K562 (cell line): ENCODE measurements around the gene EFCAB13. TPM values are rescaled to one million over a fixed set of nuclear protein-coding genes. Genes with fewer than 3 reads are reported as not detected.

Experiments
- ATAC-seq: fragments of 200-7000 bp; cut with Tn5 transposase; 3 replicates; pipeline ENCODE4 v1.9.1; 2020; ENCODE audit warnings: moderate library complexity
- BruUV-seq: library from RNA; stranded (reverse); fragments of 400-500 nt; replicated peaks from 2 replicates; lab custom pipeline; 2021; lab: Mats Ljungman, UMichigan
- CTCF ChIA-PET: fragments of 300-600 bp; formaldehyde crosslinking; extraction: SDS; loops from one replicate; lab custom pipeline; 2021; ENCODE audit warnings: low intra/inter-chr PET ratio; lab: Yijun Ruan, JAX
- POLR2A ChIA-PET: fragments of 300-600, 350-650 bp; sonication (Branson Sonifier 250); formaldehyde crosslinking; extraction: SDS; loops from one replicate; lab custom pipeline; 2021; ENCODE audit warnings: antibody characterized with exemption, inconsistent platforms; lab: Yijun Ruan, JAX
- DNase-seq, 4 experiments: peaks; one replicate each; pipeline versions ENCODE4 v3.0.0 to v3.0.0-alpha.2; 2011 to 2018; ENCODE audit warnings: low spot score in 3 of 4, mixed read lengths in 3 of 4; ENCODE audit errors: extremely low read depth in 1 of 4
- FAIRE-seq: peaks from 2 replicates; lab custom pipeline; 2011; peaks lifted over from hg19 to GRCh38; lab: Jason Lieb, UNC
- H2AFZ ChIP-seq: 2 replicates; pipeline ENCODE4 v1.6.0; 2011; ENCODE audit warnings: low read depth, low read length, control low read depth, inconsistent platforms
- H3K27ac ChIP-seq: fragments of 200-600 bp; 3 replicates; pipeline ENCODE4 v1.8.0; 2011; ENCODE audit warnings: low read depth, mild to moderate bottlenecking, control low read depth, inconsistent platforms, low read length, moderate library complexity, mixed read lengths; ENCODE audit errors: extremely low read depth
- H3K27me3 ChIP-seq, 2 experiments: fragments of 300-600 bp in 1 of 2; 2 replicates in 1 of 2; 3 replicates in 1 of 2; pipeline versions ENCODE4 v1.6.0 to v1.8.0; 2011; ENCODE audit warnings: inconsistent platforms in 2 of 2, low read length in 2 of 2, mild to moderate bottlenecking in 1 of 2, mixed read lengths in 1 of 2, moderate library complexity in 1 of 2; ENCODE audit not compliant: control insufficient read depth in 2 of 2, insufficient read depth in 2 of 2
- H3K36me3 ChIP-seq: fragments of 300-600 bp; 3 replicates; pipeline ENCODE4 v1.8.0; 2011; ENCODE audit warnings: mild to moderate bottlenecking, low read length, inconsistent platforms; ENCODE audit not compliant: control insufficient read depth, insufficient read depth
- H3K4me1 ChIP-seq, 2 experiments: fragments of 200-600 bp in 1 of 2; replicated peaks in 1 of 2; 2 replicates in 1 of 2; 3 replicates in 1 of 2; pipeline versions ENCODE4 v1.5.1 to v1.8.0; 2011; ENCODE audit warnings: inconsistent platforms in 2 of 2, low read length in 2 of 2, mild to moderate bottlenecking in 1 of 2, mixed read lengths in 1 of 2, moderate library complexity in 1 of 2; ENCODE audit not compliant: control insufficient read depth in 2 of 2, insufficient read depth in 2 of 2
- H3K4me2 ChIP-seq: 2 replicates; pipeline ENCODE4 v1.6.1; 2011; ENCODE audit warnings: low read length, control low read depth, inconsistent platforms, mixed read lengths; ENCODE audit not compliant: insufficient read depth
- H3K4me3 ChIP-seq: fragments of 200-600 bp; sonication (generic), shearing (Covaris generic); 2 replicates; pipeline ENCODE4 v1.5.1; 2016; ENCODE audit warnings: control low read depth, inconsistent platforms
- H3K79me2 ChIP-seq: fragments of 200-600 bp; 3 replicates; pipeline ENCODE4 v1.8.0; 2011; ENCODE audit warnings: low read length, inconsistent platforms; ENCODE audit not compliant: control insufficient read depth, insufficient read depth
- H3K9ac ChIP-seq, 2 experiments: 2 replicates each; pipeline versions ENCODE4 v1.6.0 to v1.6.1; 2011; ENCODE audit warnings: low read depth in 2 of 2, low read length in 2 of 2, control low read depth in 1 of 2, inconsistent platforms in 1 of 2, mild to moderate bottlenecking in 1 of 2, mixed read lengths in 1 of 2; ENCODE audit not compliant: insufficient read depth in 1 of 2
- H3K9me1 ChIP-seq: one replicate; pipeline ENCODE4 v1.6.0; 2011; ENCODE audit warnings: inconsistent platforms, mild to moderate bottlenecking, low read length, moderate library complexity; ENCODE audit not compliant: control insufficient read depth, insufficient read depth
- H3K9me3 ChIP-seq: replicated peaks from 2 replicates; pipeline ENCODE4 v1.5.1; 2011; ENCODE audit warnings: low read depth, low read length, inconsistent platforms; ENCODE audit not compliant: control insufficient read depth, insufficient read depth
- H4K20me1 ChIP-seq: replicated peaks from 2 replicates; pipeline ENCODE4 v1.6.1; 2011; ENCODE audit warnings: low read length, inconsistent platforms, mixed read lengths; ENCODE audit not compliant: control insufficient read depth, insufficient read depth
- ELF4 ChIP-seq: fragments of 450-650 bp; formaldehyde crosslinking; IDR thresholded peaks from 2 replicates; pipeline ENCODE4 v1.4.0; 2022; ENCODE audit warnings: missing genetic modification characterization
- ETS1 ChIP-seq: conservative IDR thresholded peaks from 2 replicates; pipeline ENCODE4 v1.6.1; 2011; ENCODE audit warnings: low read depth, mild to moderate bottlenecking, low read length; ENCODE audit not compliant: control insufficient read depth
- EWSR1 ChIP-seq: fragments of 450-650 bp; IDR thresholded peaks from 2 replicates; pipeline ENCODE4 v1.6.1; 2018; ENCODE audit warnings: borderline replicate concordance, mild to moderate bottlenecking, low read depth, moderate library complexity; ENCODE audit not compliant: partially characterized antibody
- MAZ ChIP-seq, 2 experiments: fragments of 450-650 bp in 1 of 2; sonication (generic) in 1 of 2; formaldehyde crosslinking; IDR thresholded peaks in 1 of 2; conservative IDR thresholded peaks in 1 of 2; 2 replicates each; pipeline versions ENCODE4 v1.4.0 to v1.5.0; 2020; ENCODE audit warnings: mild to moderate bottlenecking in 1 of 2, missing genetic modification reagents in 1 of 2
- MGA ChIP-seq: fragments of 450-650 bp; IDR thresholded peaks from 2 replicates; pipeline ENCODE4 v1.6.1; 2016; ENCODE audit warnings: mild to moderate bottlenecking, moderate library complexity
- NR2C2 ChIP-seq, 2 experiments: fragments of 200-800 bp in 1 of 2; sonication (Bioruptor generic) in 1 of 2; sonication (generic) in 1 of 2; formaldehyde crosslinking in 1 of 2; IDR thresholded peaks; 2 replicates each; pipeline versions ENCODE4 v1.6.1 to v1.8.0; 2016 to 2022; ENCODE audit warnings: mild to moderate bottlenecking in 1 of 2, missing compliant biosample characterization in 1 of 2, missing genetic modification characterization in 1 of 2, missing genetic modification reagents in 1 of 2
- TBL1XR1 ChIP-seq, 2 experiments: IDR thresholded peaks; 2 replicates each; pipeline ENCODE4 v1.6.1; 2012; ENCODE audit warnings: improper control_type of control experiment in 2 of 2, low read length in 2 of 2, mild to moderate bottlenecking in 1 of 2
- WGBS: fragments of 100-300 bp; shearing (Covaris generic); methylation state at CpG from one replicate; pipeline ENCODE4 v1.1.6; 2016; ENCODE audit warnings: low coverage, mixed read lengths; ENCODE audit not compliant: insufficient coverage; ENCODE audit errors: missing lambda C conversion rate; 5-methylcytosine and 5-hydroxymethylcytosine counted together
- in situ Hi-C: fragments of 300-500 bp; cut with MboI; formaldehyde crosslinking; loops from 4 replicates; pipeline ENCODE4 v1.15.0; 2018; ENCODE audit warnings: inconsistent platforms, mixed read lengths
- intact Hi-C: fragments of 100-400 bp; cut with micrococcal nuclease; formaldehyde crosslinking; loops from 2 replicates; pipeline ENCODE4 v1.14.2; 2022
- polyA plus RNA-seq, 8 experiments: library from polyadenylated mRNA; depleted of rRNA in 4 of 8; stranded (reverse) in 5 of 8; unstranded in 3 of 8; fragments of >200 nt; fragmentation: Nextera tagmentation in 2 of 8; fragmentation: Illumina TruSeq in 1 of 8; extraction: Ambion mirVana in 2 of 8; extraction: Trizol in 1 of 8; gene quantifications; 2 replicates each; pipeline versions ENCODE4 v1.2.1 to v1.2.3, GENCODE V29; 2011 to 2014; ENCODE audit warnings: inconsistent platforms in 1 of 8, missing spikeins in 1 of 8
- total RNA-seq, 7 experiments: library from RNA; depleted of rRNA in 6 of 7; stranded (reverse); fragments of >200 nt in 6 of 7; fragmentation: Illumina TruSeq in 2 of 7; extraction: Trizol in 2 of 7; gene quantifications; 2 replicates each; pipeline versions ENCODE4 v1.2.1 to v1.2.3, GENCODE V29; 2011 to 2021; ENCODE audit warnings: low replicate concordance in 1 of 7

The EFCAB13 gene
- total and polyA plus RNA-seq, 9 of the 15 experiments (the other 6 are each of a cell fraction or from before 2014, with no cell fraction given): 0.32 to 1.3 (median 0.95) TPM

GRCh38 chr17:47275245-47275984 lies 48.3 kb upstream of the EFCAB13 start:
- Histone ChIP-seq H3K9me3 (no peaks in the 10 kb centered on the region), H3K27me3 (no peaks in the 10 kb centered on the region), H2AFZ (peak overlapping the region; percentile 98), H3K4me3 (no peak overlapping the region), H3K9ac (peak overlapping the region; percentile 41 to 84), H3K9me1 (peaks cover 2% of the 10 kb centered on the region), H3K36me3 (no peaks in the 10 kb centered on the region), H3K4me1 (peaks cover 37 to 44% of the 10 kb centered on the region in 2 experiments), H3K27ac (peak overlapping the region; percentile 66), H3K4me2 (peak overlapping the region; percentile 66), H4K20me1 (no peaks in the 10 kb centered on the region), H3K79me2 (no peaks in the 10 kb centered on the region)
- FAIRE-seq (peak; percentile 65), ATAC-seq (peak; percentile 81), DNase-seq (peak; percentile 71 to 86 (median 78))
- ChIA-PET CTCF (no interaction called here), POLR2A (interaction anchor here (0.6 to 4.9 kb wide), 5 partner anchors 10 to 122 kb away, joined by 3 to 34 read pairs (median 4); no protein-coding TSS in a partner anchor)
- in situ Hi-C loops (no loop called here), intact Hi-C loops (no loop called here)
- no TSS peak for BruUV-seq
- 4% methylated on average over 13 of the region's 13 CpGs for WGBS
- TF ChIP-seq EWSR1 (no peak), MAZ (CRISPR knock-in tag; conservative IDR thresholded peaks at IDR 0.05 in 1 of 2, IDR thresholded peaks at IDR 0.05 in 1 of 2) (peak; percentile 58 to 70; a peak in 2 of 4 replicates), MGA (peak; percentile 74), ETS1 (no peak), TBL1XR1 (IDR thresholded peaks at IDR 0.05; ENCODE audit: low read length in 2 of 2) (peak in 1 of 2 experiments; percentile 27; a peak in 1 of 4 replicates), NR2C2 (CRISPR knock-in tag; IDR thresholded peaks at IDR 0.05) (no peak), NR2C2 (tag; IDR thresholded peaks at IDR 0.05) (peak; percentile 54), ELF4 (CRISPR knock-in tag) (no peak)
